HG03039 (cell line): ENCODE results near the gene TNPO2.
A peak's percentile ranks its signal among the peaks of the same experiment; 100 is the strongest.
"Not testable (repeated sequence)": the region's sequence is repeated elsewhere in the genome, so short reads cannot be mapped to it uniquely, and the experiment has no call there.

ENCODE experiments used
- ATAC-seq: cut with Tn5 transposase; IDR thresholded peaks from one replicate; pipeline ENCODE4 v1.9.1; 2021; ENCODE audit warnings: mild to moderate bottlenecking, moderate library complexity; ENCODE audit not compliant: unreplicated experiment

TNPO2 gene

DNA sequence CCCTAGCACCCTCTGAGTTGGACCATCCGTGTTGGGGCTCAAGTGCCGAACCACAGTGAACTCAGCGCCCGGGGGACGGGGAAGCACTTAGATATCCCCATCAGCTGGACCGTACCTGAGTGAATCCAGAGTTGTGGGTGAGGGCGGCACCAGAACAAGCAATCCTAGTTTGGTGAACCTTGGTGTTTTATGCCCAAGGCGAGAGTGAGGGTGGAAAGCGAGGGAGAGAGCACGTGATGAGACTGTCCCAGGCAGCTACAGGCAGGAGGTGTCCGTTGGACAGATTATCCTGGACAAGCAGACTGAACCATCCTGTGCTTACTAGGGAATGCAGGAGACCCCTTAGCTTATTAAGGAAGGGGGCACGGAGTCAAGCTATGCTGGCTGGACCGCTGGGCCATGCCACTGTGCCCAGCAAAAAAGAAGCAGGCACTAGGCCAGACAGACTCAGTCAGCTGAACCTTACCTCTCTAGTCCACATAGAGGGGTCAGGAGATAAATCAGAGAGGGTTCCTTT lies 14.2 kb upstream of the TNPO2 start:
- no peak for ATAC-seq

DNA sequence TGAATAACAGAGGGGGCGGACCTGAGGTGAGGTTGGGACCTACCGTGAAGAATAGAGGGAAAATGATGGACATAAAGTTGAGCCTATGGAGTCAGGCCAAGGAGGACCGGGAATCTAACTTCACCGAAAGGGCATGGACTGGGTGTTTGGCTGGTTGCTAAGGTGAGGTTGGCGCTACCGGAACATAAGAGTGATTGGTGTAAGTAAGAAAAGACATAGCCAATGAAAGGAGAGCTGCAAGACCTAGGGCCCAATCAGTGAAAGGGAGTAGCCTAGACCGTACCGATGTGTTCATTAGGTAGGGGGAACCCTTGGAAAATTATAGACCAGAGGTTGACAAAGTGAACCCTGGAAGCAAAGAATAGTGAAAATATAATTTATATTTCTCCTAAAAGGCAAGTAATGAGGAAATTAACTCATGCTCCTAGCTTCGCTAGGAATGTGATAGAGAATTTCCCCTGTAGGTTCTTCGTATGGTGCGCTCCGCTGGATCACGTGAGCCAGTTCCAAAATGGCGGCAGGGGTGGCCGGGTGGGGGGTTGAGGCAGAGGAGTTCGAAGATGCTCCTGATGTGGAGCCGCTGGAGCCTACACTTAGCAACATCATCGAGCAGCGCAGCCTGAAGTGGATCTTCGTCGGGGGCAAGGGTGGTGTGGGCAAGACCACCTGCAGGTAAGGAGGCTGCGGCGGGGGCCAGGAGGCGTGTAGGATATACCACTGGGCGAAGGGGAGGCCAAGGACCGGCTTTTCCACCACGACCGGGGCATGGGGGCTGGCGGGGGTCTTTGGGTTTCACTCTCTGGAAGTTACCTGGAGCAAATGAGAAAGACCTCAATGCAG lies 13.5 kb upstream of the TNPO2 start, which contains the start of gene GET3:
TSS of gene GET3 (plus strand) at position 503 of the 840 bp plus-strand sequence. CDS start at position 512, 9 bp downstream.
- peak; percentile 58 for ATAC-seq

DNA sequence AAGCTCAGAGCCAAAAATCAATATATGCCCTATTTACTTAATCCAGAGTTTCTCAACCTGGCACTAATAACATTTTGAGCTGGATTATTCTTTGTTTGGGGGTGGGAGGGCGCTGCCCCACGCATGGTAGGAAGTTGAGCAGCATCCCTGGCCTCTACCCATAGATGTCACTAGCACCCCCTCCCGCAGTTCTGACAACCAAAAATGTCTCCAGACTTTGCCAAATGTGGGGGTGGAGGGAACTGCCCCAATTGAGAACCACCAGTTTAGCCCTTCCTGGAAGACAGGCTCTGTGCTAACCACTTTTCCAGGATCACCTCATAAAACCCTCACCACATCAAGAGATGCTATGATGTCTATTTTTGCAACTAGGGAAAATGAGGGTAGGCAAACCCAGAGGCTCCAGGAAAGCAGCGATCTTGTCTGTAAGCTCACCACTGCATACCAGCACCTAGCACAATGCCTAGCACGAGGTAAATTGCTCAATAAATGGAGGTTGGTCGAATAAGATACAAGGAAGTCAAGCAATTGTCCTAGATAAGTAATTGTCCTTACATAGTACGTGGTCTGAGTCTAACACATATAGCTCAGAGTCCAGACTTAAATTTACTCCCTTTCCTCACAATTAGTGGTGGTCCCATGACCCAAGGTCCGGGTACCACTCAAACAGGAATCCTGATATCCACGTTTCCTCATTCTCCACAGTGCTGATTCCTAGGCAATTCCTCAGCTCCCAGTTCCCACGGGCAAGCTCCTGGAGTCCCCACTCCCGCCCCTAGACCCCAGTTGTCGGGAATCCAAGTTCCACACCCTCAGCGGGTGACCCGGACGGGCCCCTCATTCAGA lies 9.9 kb upstream of the TNPO2 start:
- ATAC-seq = no peak

DNA sequence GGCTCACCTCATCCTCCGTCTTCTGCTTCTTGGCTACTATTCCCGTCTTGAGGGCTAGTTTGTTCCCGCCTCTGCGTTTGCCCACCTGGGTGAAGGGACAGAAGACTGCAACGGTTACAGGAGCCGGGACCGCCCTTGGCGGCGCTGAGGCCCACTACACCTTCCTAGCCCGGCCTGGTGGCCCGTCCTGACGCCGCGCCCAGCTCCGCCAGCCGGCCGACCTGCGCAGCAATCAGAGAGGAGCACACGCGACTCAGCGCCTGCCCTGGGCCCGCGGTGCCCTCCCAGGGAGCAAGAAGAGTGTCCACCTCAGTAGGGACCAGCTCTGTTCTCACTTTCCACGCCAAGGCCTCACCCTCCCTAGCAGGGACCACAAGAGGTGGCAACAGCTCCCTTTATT lies 7.6 kb upstream of the TNPO2 start:
- no peak for ATAC-seq

DNA sequence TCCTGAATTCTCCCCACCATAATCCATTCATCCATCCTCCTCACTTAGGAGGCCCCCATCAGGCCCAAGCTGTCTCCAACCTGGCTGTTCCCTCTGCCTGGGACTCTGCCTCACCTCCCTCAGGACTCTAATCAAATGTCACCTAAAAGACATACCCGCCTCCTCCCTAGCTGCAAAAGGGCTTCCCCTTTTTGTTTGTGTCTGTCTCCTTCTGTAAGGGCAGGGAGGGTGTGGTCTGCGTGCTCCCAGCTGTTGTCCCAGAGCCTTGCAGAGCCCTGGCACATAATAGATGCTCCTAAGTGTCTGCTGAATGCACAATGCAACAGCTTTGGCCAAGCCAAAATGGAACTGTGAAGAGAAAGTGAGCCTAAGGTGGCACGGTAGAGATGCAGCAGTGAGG lies 6.3 kb upstream of the TNPO2 start:
- ATAC-seq = no peak

DNA sequence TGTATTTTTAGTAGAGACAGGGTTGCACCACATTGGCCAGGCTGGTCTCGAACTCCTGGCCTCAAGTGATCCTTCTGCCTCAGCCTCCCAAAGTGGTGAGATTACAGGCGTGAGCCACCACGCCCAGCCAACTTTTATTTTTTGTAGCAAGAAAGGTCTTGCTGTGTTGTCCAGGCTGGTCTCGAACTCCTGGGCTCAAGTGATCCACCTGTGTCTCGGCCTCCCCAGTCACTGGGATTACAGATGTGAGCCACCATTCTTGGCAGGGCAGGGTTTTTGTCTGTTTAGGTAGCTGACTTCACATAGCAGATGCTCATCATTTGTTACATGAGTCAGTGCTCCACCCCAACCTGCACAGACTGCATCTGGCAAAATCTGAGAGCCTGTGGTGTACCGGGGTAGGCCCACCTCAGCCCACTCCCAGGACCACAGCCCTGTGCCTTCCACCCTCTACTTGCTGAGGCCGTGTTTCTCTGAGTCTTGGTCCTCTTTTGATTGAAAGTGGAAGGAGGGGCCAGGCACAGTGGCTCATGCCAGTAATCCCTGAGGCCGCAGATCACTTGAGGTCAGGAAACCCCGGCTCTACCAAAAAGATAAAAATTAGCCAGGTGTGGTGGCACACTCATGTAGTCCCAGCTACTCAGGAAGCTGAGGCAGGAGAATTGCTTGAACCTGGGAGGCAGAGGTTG lies 4.2 kb upstream of the TNPO2 start:
- ATAC-seq = no peak

DNA sequence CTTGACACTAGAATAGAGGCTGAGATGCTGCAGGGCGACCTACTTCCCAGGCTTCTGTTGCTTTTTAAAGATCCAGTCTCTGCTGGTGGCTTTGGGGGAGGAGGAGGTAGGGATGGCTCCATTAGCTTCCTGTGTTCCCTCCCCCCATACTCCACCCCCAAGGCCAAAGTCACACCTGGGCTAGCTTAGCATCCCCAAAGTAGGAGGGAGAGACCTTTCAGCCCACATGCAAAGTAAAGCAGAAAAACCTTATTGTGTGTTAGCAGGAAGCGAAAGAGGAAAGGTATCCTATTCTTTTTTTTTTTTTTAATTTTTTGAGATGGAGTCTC lies 3.2 kb upstream of the TNPO2 start:
- ATAC-seq = no peak

DNA sequence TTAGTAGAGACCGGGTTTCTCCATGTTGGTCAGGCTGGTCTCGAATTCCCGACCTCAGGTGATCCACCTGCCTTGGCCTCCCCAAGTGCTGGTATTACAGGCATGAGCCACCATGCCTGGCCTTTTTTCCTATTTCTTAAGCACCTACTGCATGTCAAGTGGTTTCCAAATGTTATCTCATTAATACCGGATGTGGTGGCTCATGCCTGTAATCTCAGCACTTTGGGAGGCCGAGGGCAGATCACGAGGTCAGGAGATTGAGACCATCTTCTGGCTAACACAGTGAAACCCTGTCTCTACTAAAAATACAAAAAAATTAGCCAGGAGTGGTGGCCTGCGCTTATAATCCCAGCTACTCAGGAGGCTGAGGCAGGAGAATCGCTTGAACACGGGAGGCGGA lies 1.9 kb upstream of the TNPO2 start:
- ATAC-seq = not testable (repeated sequence)

DNA sequence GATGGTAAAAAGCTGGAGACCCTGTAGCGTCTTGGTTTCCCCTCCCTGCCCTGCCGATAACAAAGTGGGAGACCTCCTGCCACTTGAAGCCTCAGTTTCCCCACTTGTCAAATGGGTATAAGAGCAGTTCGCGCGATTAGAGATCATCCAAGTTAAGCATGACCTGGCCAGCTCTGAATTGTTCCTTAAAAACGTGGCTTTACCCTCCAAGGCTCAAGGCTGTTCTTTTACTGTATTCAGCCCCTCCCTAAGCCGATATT lies 421 bp downstream of the TNPO2 start:
- ATAC-seq = no peak

DNA sequence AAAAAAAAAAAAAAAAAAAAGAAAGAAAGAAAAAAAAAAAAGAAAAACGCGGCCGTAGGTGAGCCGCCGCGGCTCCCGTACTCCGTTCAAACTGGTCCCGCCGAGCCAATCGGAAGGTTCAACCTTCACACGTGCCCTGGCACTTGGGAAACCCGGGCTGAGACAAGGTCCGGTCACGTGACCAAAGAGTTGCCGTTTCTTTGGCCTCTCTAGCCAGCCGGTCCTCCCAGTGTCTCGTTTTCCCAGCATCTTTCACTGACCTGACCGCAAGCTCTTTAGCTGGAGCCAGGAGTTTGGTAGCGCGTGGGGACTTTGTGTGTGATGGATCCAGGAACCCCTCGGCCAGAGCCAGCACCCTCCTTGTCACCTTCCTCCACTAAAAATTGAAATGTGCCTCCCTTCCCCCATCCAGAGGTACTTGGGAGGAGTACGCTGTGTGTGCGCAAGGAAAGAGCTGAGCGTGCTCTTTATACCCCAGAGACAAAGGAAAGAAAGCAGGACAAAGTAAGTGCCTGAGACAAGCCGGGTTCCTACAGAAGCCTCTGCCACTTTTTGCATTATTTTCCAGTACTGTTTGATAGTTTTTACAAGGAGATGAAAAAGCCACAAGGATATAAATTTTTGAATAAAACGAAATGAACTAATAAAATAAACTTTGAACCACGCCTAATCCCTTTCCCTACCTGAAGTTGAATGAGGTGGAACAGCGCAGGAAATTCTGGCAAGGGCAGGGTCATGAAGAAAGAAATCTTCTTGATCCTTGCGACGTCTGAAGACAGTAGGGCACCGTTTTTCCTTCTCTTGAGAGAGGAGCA lies 959 bp downstream of the TNPO2 start:
- peak; percentile 66 for ATAC-seq

DNA sequence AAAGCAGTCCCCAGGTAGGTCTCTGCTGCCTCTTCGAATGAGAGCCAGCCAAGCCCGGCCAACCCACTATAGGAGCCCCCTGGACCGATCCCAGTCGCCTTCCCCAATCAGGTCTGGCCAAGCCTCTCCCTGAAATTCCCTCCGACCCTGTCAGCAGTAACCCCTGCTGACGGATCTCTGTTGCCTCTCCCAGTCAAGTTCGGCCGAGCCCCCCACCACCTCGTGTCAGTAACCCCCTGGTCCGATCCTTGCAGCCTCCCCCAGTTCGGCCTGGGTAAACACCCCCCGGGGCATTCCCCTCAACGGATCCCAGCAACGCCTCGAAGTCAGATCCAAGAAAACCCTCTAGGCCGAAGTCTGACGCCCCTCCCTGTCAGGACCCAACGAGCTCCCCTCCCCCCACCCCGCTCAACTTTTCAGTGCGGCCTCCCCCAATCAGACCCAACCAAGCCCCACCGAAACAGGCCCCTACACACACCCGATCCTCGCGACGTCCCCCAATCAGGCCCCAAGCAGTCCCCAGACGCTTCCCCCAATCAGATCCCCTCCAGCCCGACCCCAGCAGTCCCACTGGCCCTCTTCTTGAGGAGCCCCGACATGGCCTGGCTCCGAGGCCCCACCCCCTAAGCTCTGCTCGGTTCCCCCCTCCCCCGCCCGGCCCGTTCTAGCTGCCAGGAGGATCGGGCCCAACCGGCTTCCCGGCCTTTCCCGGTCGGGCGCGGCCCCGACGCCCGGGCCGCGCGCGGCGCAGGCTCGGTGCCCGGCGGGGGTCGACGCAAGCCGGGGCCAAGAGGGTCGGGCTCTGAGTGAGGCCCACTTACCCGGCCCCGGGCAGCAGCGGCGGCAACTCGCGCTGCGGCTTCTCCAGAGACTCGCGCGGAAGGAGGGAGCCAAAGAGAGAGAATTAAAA lies 1.8 kb downstream of the TNPO2 start:
- ATAC-seq = no peak

DNA sequence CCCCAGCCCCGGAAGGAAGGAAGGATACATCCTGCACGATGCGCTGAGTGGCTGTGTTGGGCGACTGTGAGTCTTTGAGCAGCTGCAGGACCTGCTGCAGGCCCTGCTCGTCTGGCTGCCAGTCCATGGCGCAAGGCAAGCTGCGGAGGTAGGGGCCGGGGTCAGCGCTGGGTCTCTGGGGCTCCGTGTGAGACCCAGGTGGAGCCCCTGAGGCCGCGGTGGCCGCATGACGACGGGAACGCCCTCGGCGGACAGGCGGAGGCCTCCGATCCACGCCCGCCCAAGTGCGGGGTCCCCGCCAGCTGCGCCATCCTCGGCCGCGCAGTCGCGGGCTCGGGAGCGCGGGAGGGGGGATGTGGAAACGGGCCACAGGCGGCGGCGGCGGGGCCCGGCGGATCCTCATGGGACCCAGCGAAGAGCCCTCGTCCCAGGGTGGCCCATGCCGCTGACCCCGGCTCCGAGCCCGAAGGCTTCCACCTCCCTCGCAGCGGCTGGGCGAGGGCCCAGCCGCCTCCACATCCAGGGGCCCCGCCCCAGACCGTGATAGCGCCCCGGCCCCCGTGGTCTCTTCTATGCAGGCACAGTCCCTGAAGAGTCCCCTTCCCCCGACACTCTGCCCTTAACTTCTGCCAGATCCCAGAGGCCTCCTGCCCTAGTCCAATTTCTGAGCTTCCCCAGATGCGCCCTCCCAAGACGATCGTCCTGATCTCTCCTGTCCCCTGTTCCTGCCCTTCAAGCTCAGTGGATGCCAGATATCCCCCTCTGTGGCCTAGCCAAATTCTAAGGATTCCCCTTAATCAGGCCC lies 2.7 kb downstream of the TNPO2 start:
- no peak for ATAC-seq

DNA sequence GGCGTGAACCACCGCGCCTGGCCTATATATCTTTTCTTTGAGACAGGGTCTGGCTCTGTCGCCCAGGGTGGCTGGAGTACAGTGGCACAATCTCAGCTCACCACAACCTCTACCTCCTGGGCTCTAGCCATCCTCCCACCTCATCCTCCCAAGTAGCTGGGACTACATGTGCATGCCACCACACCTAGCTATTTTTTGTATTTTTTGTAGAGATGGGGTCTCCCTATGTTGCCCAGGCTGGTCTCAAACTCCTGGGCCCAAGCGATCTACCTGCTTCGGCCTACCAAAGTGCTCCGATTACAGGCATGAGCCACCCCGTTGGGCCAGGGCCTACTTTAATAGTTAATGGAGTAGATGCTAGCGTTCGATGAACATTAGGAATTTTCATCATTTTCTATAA lies 3.4 kb downstream of the TNPO2 start:
- ATAC-seq = no peak

DNA sequence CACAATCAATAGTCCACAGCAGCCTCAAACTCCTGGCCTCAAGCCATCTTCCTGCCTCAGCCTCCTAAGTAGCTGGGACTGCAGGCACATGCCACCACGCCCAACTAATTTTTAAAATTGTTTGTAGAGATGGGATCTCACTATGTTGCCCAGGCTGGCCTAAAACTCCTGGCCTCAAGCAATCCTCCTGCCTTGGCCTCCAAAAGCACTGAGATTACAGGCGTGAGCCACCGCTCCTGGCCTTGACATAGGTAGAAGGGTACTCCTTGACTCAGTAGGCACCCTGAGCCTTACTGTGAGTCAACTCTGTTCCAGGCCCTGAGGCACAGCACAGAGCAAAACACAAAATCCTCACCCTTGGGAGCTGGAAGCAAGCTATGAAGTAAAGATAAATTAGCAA lies 7.8 kb downstream of the TNPO2 start:
- no peak for ATAC-seq

DNA sequence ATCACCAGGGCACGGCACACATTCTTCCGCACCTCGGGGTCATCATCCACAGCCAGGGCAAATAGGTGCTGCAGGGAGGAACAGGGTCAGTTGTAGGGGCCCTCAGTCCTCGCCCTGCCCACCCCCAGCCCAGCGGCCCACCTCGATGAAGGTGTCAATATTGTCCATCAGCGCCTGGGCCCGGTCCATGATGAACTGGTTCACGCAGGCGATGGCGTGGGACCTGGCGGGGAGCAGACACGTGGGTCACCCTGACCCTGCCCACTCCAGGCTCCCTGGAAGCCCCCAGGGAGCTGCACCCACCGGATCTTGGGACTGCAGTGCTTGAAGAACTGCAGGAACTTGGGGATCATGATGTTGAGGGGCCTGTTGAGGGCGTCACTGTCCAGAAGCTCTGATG lies 8.6 kb downstream of the TNPO2 start:
- no peak for ATAC-seq

DNA sequence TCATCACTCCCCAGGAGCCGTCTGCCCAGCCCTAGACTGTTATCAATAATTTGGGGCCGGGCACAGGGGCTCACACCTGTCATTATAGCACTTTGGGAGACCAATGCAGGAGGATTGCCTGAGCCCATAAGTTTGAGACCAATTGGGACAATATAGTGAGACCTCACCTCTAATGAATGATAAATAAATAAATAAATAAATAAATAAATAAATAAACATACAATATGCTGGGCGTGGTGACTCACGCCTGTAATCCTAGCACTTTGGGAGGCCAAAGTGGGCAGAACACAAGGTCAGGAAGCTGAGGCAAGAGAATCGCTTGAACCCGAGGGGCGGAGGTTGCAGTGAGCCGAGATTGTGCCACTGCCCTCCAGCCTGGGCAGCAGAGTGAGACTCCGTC lies 10.4 kb downstream of the TNPO2 start:
- ATAC-seq = not testable (repeated sequence)

DNA sequence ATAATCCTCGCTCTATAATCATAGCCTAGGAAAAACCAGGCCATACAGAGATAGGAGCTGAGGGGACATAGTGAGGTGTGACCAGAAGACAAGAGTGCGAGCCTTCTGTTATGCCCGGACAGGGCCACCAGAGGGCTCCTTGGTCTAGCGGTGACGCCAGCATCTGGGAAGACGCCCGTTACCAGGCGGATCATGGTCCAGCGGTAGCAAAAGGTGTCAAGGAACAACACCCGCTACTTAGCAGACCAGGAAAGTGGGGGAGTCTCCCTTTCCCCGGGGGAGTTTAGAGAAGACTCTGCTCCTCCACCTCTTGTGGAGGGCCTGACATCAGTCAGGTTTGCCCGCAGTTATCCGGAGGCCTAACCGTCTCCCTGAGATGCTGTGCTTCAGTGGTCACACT lies 11.7 kb downstream of the TNPO2 start:
- not testable (repeated sequence) for ATAC-seq

DNA sequence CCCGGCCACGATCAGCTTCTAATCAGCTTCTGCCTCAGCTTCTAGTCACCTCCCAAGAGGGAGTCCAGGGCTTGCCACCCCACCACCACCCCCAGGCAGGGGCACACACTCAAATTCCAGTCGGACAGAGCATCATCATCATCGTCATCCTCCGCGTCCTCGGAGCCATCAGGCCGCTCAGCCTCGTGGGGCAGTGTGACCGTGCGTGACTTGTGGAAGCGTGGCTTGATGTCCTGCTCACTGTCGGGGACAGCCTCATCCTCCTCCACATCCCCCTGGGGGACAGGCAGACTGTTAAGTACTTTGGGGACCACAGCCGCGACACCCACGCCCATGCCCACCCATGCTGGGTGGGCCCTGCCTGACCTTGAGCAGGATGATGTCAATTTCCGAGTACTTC lies 12.5 kb downstream of the TNPO2 start:
- no peak for ATAC-seq

DNA sequence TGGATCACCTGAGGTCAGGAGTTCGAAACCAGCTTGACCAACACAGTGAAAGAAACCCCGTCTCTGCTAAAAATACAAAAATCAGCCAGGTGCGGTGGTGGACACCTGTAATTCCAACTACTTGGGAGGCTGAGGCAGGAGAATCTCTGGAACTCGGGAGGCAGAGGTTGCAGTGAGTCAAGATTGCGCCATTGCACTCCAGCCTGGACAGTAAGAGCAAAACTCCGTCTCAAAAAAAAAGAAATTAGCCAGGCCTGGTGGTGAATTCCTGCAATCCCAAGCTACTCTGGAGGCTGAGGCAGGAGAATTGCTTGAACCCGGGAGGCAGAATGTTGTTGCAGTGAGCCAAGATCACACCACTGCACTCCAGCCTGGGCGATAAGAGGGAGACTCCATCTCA lies 15.1 kb downstream of the TNPO2 start:
- no peak for ATAC-seq
